GM23338 (cell line): ENCODE results near the gene JAZF1. TPM values are rescaled to one million over a fixed set of nuclear protein-coding genes. Genes with fewer than 3 reads are reported as not detected.

ENCODE experiments used
- ATAC-seq: fragments of 200-7000 bp; cut with Tn5 transposase; 3 replicates; pipeline ENCODE4 v1.9.1; 2020
- DNase-seq: peaks from one replicate; pipeline ENCODE4 v3.0.0-alpha.2; 2015; ENCODE audit warnings: low spot score
- H2AFZ ChIP-seq: fragments of 200-600 bp; sonication (generic); 2 replicates; pipeline ENCODE4 v1.8.0; 2016; ENCODE audit warnings: antibody characterized with exemption, mild to moderate bottlenecking, moderate library complexity
- H3F3A ChIP-seq: fragments of 200-600 bp; sonication (generic); replicated peaks from 2 replicates; pipeline ENCODE4 v1.8.0; 2017; ENCODE audit warnings: antibody characterized with exemption, mixed run types, low read depth
- H3K27ac ChIP-seq: fragments of 200-600 bp; sonication (generic); 2 replicates; pipeline ENCODE4 v1.6.1; 2016; ENCODE audit warnings: low read depth
- H3K27me3 ChIP-seq: fragments of 200-600 bp; sonication (generic); 2 replicates; pipeline ENCODE4 v1.8.0; 2016; ENCODE audit warnings: mild to moderate bottlenecking, mixed run types, moderate library complexity; ENCODE audit not compliant: insufficient read depth
- H3K36me3 ChIP-seq: fragments of 200-600 bp; sonication (generic); 2 replicates; pipeline ENCODE4 v1.8.0; 2016; ENCODE audit warnings: mild to moderate bottlenecking; ENCODE audit not compliant: insufficient read depth
- H3K4me1 ChIP-seq: fragments of 200-600 bp; sonication (generic); 2 replicates; pipeline ENCODE4 v1.8.0; 2016; ENCODE audit warnings: mild to moderate bottlenecking, moderate library complexity; ENCODE audit not compliant: insufficient read depth
- H3K4me2 ChIP-seq: fragments of 200-600 bp; sonication (generic); 2 replicates; pipeline ENCODE4 v1.7.1; 2017; ENCODE audit warnings: mixed run types
- H3K4me3 ChIP-seq: fragments of 200-600 bp; sonication (generic); 2 replicates; pipeline ENCODE4 v1.6.1; 2016; ENCODE audit warnings: mixed run types
- H3K79me2 ChIP-seq: fragments of 200-600 bp; sonication (generic); replicated peaks from 2 replicates; pipeline ENCODE4 v1.8.0; 2017; ENCODE audit warnings: mild to moderate bottlenecking; ENCODE audit not compliant: insufficient read depth
- H3K9me2 ChIP-seq: fragments of 200-600 bp; sonication (generic); 2 replicates; pipeline ENCODE4 v1.8.0; 2017; ENCODE audit not compliant: insufficient read depth
- H4K20me1 ChIP-seq: fragments of 200-600 bp; sonication (generic); replicated peaks from 2 replicates; pipeline ENCODE4 v1.8.0; 2017; ENCODE audit warnings: mild to moderate bottlenecking; ENCODE audit not compliant: insufficient read depth
- H3K27ac Mint-ChIP-seq: 2 replicates; pipeline ENCODE4 v1.8.0; 2020; ENCODE audit warnings: inconsistent platforms, mild to moderate bottlenecking, moderate library complexity, mixed read lengths
- H3K27me3 Mint-ChIP-seq: 3 replicates; pipeline ENCODE4 v1.8.0; 2022; ENCODE audit warnings: low read depth, mild to moderate bottlenecking, moderate library complexity, mixed read lengths, inconsistent platforms; ENCODE audit not compliant: insufficient read depth, poor library complexity
- H3K36me3 Mint-ChIP-seq: 3 replicates; pipeline ENCODE4 v1.8.0; 2021; ENCODE audit warnings: low read depth, mild to moderate bottlenecking, inconsistent platforms, moderate library complexity, mixed read lengths
- H3K4me1 Mint-ChIP-seq: 3 replicates; pipeline ENCODE4 v1.8.0; 2020; ENCODE audit warnings: mild to moderate bottlenecking, inconsistent platforms, mixed read lengths
- H3K4me3 Mint-ChIP-seq: 3 replicates; pipeline ENCODE4 v1.8.0; 2021; ENCODE audit warnings: moderate library complexity, mild to moderate bottlenecking, inconsistent platforms, mixed read lengths
- H3K9me3 Mint-ChIP-seq: 3 replicates; pipeline ENCODE4 v1.8.0; 2020; ENCODE audit warnings: moderate library complexity, mild to moderate bottlenecking, inconsistent platforms, mixed read lengths
- EZH2 ChIP-seq: fragments of 200-600 bp; sonication (generic); IDR thresholded peaks from one replicate; pipeline ENCODE4 v1.8.0; 2017; ENCODE audit warnings: antibody characterized with exemption, mild to moderate bottlenecking, low read depth; ENCODE audit not compliant: unreplicated experiment
- EZH2phosphoT487 ChIP-seq: fragments of 200-600 bp; sonication (generic); IDR thresholded peaks from one replicate; pipeline ENCODE4 v1.8.1; 2018; ENCODE audit warnings: antibody characterized with exemption; ENCODE audit not compliant: unreplicated experiment
- STAT1 ChIP-seq: IDR thresholded peaks from one replicate; pipeline ENCODE4 v1.6.1; 2016; ENCODE audit warnings: antibody characterized with exemption; ENCODE audit not compliant: unreplicated experiment
- polyA plus RNA-seq: library from polyadenylated mRNA; unstranded; fragments of >200 nt; fragmentation: Nextera tagmentation; extraction: Ambion mirVana; gene quantifications from 2 replicates; pipeline ENCODE4 v1.2.1, GENCODE V29; 2016
- total RNA-seq: library from RNA; depleted of rRNA; stranded (reverse); fragments of >200 nt; shearing (Covaris generic); gene quantifications from 2 replicates; pipeline ENCODE4 v1.2.3, GENCODE V29; 2014
- TF ChIP-seq, protein P1 (sequence below): fragments of 250-450 bp; sonication (Bioruptor Pico); IDR thresholded peaks from 2 replicates; pipeline ENCODE4 v1.5.0; 2020; ENCODE audit warnings: mild to moderate bottlenecking, moderate library complexity
- TF ChIP-seq, protein P2 (sequence below): IDR thresholded peaks from 2 replicates; pipeline ENCODE4 v1.6.1; 2016; ENCODE audit warnings: antibody characterized with exemption
- TF ChIP-seq, protein P3 (sequence below): IDR thresholded peaks from one replicate; pipeline ENCODE4 v1.6.1; 2018; ENCODE audit warnings: antibody characterized with exemption; ENCODE audit not compliant: unreplicated experiment
- TF ChIP-seq, protein P4 (sequence below), 2 experiments: fragments of 200-600 bp in 1 of 2; sonication (generic) in 1 of 2; conservative IDR thresholded peaks; 2 replicates each; pipeline versions ENCODE4 v1.5.1 to v1.6.1; 2016 to 2017; ENCODE audit warnings: antibody characterized with exemption in 2 of 2, low read depth in 2 of 2, mild to moderate bottlenecking in 2 of 2, moderate library complexity in 1 of 2

The JAZF1 gene
- total and polyA plus RNA-seq, 2 experiments from 2014 or later, result 12.2 to 22.2 TPM

DNA sequence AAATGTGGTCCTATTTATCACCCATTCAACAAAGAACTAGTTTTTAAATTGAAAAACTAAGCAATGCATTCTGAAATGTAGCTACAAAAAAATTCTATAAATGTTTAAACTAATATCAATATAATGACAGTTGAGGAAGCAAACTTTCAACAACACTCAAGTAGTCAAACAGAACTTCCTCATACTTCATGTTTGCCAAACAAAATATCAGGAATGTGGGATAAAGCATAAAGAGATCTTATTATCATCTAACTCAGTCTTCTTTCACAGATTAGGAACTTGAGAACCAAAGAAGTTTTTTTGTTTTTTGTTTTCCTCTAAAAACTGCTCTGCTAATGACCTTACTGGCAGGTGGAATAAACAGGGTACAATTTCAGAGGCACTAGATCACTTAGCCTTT lies 116.2 kb downstream of the JAZF1 start:
- Histone ChIP-seq H3K4me1 (peaks cover 45% of the 10 kb centered on the region), H2AFZ (no peak overlapping the region), H3K27ac (no peak overlapping the region), H3K4me2 (no peak overlapping the region), H3K79me2 (peaks cover 8% of the 10 kb centered on the region; the same call in 1 of the 2 replicates), H3F3A (no peaks in the 10 kb centered on the region), H4K20me1 (no peaks in the 10 kb centered on the region; the same call in 1 of the 2 replicates), H3K27me3 (no peaks in the 10 kb centered on the region), H3K9me2 (no peaks in the 10 kb centered on the region), H3K36me3 (no peaks in the 10 kb centered on the region), H3K4me3 (no peak overlapping the region)
- no peak for DNase-seq
- no peaks in the 10 kb centered on the region for H3K9me3 Mint-ChIP-seq
- H3K27me3 Mint-ChIP-seq, result no peaks in the 10 kb centered on the region
- ATAC-seq, result no peak
- H3K36me3 Mint-ChIP-seq, result no peaks in the 10 kb centered on the region
- peaks cover 32% of the 10 kb centered on the region for H3K4me1 Mint-ChIP-seq
- H3K27ac Mint-ChIP-seq, result no peak overlapping the region
- H3K4me3 Mint-ChIP-seq, result no peak overlapping the region
- TF ChIP-seq, protein P1, sequence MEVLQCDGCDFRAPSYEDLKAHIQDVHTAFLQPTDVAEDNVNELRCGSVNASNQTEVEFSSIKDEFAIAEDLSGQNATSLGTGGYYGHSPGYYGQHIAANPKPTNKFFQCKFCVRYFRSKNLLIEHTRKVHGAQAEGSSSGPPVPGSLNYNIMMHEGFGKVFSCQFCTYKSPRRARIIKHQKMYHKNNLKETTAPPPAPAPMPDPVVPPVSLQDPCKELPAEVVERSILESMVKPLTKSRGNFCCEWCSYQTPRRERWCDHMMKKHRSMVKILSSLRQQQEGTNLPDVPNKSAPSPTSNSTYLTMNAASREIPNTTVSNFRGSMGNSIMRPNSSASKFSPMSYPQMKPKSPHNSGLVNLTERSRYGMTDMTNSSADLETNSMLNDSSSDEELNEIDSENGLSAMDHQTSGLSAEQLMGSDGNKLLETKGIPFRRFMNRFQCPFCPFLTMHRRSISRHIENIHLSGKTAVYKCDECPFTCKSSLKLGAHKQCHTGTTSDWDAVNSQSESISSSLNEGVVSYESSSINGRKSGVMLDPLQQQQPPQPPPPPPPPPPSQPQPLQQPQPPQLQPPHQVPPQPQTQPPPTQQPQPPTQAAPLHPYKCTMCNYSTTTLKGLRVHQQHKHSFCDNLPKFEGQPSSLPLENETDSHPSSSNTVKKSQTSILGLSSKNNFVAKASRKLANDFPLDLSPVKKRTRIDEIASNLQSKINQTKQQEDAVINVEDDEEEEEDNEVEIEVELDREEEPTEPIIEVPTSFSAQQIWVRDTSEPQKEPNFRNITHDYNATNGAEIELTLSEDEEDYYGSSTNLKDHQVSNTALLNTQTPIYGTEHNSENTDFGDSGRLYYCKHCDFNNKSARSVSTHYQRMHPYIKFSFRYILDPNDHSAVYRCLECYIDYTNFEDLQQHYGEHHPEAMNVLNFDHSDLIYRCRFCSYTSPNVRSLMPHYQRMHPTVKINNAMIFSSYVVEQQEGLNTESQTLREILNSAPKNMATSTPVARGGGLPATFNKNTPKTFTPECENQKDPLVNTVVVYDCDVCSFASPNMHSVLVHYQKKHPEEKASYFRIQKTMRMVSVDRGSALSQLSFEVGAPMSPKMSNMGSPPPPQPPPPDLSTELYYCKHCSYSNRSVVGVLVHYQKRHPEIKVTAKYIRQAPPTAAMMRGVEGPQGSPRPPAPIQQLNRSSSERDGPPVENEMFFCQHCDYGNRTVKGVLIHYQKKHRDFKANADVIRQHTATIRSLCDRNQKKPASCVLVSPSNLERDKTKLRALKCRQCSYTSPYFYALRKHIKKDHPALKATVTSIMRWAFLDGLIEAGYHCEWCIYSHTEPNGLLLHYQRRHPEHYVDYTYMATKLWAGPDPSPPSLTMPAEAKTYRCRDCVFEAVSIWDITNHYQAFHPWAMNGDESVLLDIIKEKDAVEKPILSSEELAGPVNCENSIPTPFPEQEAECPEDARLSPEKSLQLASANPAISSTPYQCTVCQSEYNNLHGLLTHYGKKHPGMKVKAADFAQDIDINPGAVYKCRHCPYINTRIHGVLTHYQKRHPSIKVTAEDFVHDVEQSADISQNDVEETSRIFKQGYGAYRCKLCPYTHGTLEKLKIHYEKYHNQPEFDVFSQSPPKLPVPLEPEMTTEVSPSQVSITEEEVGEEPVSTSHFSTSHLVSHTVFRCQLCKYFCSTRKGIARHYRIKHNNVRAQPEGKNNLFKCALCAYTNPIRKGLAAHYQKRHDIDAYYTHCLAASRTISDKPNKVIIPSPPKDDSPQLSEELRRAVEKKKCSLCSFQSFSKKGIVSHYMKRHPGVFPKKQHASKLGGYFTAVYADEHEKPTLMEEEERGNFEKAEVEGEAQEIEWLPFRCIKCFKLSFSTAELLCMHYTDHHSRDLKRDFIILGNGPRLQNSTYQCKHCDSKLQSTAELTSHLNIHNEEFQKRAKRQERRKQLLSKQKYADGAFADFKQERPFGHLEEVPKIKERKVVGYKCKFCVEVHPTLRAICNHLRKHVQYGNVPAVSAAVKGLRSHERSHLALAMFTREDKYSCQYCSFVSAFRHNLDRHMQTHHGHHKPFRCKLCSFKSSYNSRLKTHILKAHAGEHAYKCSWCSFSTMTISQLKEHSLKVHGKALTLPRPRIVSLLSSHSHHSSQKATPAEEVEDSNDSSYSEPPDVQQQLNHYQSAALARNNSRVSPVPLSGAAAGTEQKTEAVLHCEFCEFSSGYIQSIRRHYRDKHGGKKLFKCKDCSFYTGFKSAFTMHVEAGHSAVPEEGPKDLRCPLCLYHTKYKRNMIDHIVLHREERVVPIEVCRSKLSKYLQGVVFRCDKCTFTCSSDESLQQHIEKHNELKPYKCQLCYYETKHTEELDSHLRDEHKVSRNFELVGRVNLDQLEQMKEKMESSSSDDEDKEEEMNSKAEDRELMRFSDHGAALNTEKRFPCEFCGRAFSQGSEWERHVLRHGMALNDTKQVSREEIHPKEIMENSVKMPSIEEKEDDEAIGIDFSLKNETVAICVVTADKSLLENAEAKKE, result no peak
- no peak for TF ChIP-seq STAT1
- TF ChIP-seq, protein P2, sequence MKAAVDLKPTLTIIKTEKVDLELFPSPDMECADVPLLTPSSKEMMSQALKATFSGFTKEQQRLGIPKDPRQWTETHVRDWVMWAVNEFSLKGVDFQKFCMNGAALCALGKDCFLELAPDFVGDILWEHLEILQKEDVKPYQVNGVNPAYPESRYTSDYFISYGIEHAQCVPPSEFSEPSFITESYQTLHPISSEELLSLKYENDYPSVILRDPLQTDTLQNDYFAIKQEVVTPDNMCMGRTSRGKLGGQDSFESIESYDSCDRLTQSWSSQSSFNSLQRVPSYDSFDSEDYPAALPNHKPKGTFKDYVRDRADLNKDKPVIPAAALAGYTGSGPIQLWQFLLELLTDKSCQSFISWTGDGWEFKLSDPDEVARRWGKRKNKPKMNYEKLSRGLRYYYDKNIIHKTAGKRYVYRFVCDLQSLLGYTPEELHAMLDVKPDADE, result no peak
- TF ChIP-seq, protein P3, sequence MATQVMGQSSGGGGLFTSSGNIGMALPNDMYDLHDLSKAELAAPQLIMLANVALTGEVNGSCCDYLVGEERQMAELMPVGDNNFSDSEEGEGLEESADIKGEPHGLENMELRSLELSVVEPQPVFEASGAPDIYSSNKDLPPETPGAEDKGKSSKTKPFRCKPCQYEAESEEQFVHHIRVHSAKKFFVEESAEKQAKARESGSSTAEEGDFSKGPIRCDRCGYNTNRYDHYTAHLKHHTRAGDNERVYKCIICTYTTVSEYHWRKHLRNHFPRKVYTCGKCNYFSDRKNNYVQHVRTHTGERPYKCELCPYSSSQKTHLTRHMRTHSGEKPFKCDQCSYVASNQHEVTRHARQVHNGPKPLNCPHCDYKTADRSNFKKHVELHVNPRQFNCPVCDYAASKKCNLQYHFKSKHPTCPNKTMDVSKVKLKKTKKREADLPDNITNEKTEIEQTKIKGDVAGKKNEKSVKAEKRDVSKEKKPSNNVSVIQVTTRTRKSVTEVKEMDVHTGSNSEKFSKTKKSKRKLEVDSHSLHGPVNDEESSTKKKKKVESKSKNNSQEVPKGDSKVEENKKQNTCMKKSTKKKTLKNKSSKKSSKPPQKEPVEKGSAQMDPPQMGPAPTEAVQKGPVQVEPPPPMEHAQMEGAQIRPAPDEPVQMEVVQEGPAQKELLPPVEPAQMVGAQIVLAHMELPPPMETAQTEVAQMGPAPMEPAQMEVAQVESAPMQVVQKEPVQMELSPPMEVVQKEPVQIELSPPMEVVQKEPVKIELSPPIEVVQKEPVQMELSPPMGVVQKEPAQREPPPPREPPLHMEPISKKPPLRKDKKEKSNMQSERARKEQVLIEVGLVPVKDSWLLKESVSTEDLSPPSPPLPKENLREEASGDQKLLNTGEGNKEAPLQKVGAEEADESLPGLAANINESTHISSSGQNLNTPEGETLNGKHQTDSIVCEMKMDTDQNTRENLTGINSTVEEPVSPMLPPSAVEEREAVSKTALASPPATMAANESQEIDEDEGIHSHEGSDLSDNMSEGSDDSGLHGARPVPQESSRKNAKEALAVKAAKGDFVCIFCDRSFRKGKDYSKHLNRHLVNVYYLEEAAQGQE, result no peak
- TF ChIP-seq, protein P4, sequence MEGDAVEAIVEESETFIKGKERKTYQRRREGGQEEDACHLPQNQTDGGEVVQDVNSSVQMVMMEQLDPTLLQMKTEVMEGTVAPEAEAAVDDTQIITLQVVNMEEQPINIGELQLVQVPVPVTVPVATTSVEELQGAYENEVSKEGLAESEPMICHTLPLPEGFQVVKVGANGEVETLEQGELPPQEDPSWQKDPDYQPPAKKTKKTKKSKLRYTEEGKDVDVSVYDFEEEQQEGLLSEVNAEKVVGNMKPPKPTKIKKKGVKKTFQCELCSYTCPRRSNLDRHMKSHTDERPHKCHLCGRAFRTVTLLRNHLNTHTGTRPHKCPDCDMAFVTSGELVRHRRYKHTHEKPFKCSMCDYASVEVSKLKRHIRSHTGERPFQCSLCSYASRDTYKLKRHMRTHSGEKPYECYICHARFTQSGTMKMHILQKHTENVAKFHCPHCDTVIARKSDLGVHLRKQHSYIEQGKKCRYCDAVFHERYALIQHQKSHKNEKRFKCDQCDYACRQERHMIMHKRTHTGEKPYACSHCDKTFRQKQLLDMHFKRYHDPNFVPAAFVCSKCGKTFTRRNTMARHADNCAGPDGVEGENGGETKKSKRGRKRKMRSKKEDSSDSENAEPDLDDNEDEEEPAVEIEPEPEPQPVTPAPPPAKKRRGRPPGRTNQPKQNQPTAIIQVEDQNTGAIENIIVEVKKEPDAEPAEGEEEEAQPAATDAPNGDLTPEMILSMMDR (conservative IDR thresholded peaks at IDR 0.05; ENCODE audit: low read depth in 2 of 2), result no peak
- no peak for TF ChIP-seq EZH2
- TF ChIP-seq EZH2phosphoT487, result no peak
